Esophagus squamous epithelium (tissue), 5 donors: Measurements from ENCODE around the gene SYT1. TPM values are rescaled to one million over a fixed set of nuclear protein-coding genes. Genes with fewer than 3 reads are reported as not detected.
"Not testable (repeated sequence)": the region's sequence is repeated elsewhere in the genome, so short reads cannot be mapped to it uniquely, and the experiment has no call there.

Source experiments
- DNase-seq: peaks from one replicate; lab custom pipeline; 2025; lab: John Stamatoyannopoulos, UW
- H3K27ac ChIP-seq, 4 donors: fragments of 200-600 bp; sonication (generic); one replicate each; pipeline ENCODE4 v1.5.1; 2016 to 2019; ENCODE audit warnings: mild to moderate bottlenecking in 1 of 4
- H3K27me3 ChIP-seq, 4 donors: fragments of 200-600 bp; sonication (generic); 1 replicate in 3 of 4; 2 replicates in 1 of 4; pipeline versions ENCODE4 v1.5.1 to v1.6.0; 2017 to 2021; ENCODE audit warnings: antibody characterized with exemption in 1 of 4
- H3K36me3 ChIP-seq, 3 donors: fragments of 200-600 bp; sonication (generic); one replicate each; pipeline ENCODE4 v1.5.1; 2016 to 2019
- H3K4me1 ChIP-seq, 3 donors: fragments of 200-600 bp; sonication (generic); one replicate each; pipeline ENCODE4 v1.5.1; 2017 to 2019
- H3K4me3 ChIP-seq, 4 donors: fragments of 200-600 bp; sonication (generic); 1 replicate in 3 of 4; 2 replicates in 1 of 4; pipeline ENCODE4 v1.5.1; 2016 to 2019; ENCODE audit warnings: mild to moderate bottlenecking in 2 of 4, moderate library complexity in 1 of 4
- H3K9me3 ChIP-seq, 3 donors: fragments of 200-600 bp; sonication (generic); one replicate each; pipeline ENCODE4 v1.5.1; 2016 to 2019
- CTCF ChIP-seq, 6 experiments: fragments of 450-650 bp in 4 of 6; fragments of 200-600 bp in 2 of 6; sonication (generic) in 2 of 6; IDR thresholded peaks; one replicate each; pipeline ENCODE4 v1.5.1; 2016 to 2019; ENCODE audit warnings: antibody characterized with exemption in 6 of 6, mild to moderate bottlenecking in 4 of 6, moderate library complexity in 4 of 6
- POLR2A ChIP-seq, 4 donors: fragments of 450-650 bp; IDR thresholded peaks; one replicate each; pipeline ENCODE4 v1.6.1; 2017; ENCODE audit warnings: antibody characterized with exemption in 4 of 4, mild to moderate bottlenecking in 4 of 4, moderate library complexity in 3 of 4
- WGBS, 2 donors: methylation state at CpG; one replicate each; pipeline ENCODE4 v1.1.5; 2018; 5-methylcytosine and 5-hydroxymethylcytosine counted together
- intact Hi-C: fragments of 100-400 bp; cut with DNase I; formaldehyde crosslinking; loops from one replicate; pipeline ENCODE4 v1.15.0; 2022
- total RNA-seq, 4 donors: library from RNA; depleted of rRNA; stranded (reverse); fragments of >200 nt; gene quantifications; one replicate each; pipeline ENCODE4 v1.1.0, GENCODE V29; 2016
- donor health status: DM: yes; HTN: yes; CAD: no.

The SYT1 gene
- total RNA-seq, 4 donors from 2014 or later = 0.26 to 2.7 TPM; not detected in 2

GRCh38 chr12:79422060-79422812 is 557.7 kb downstream of the SYT1 start:
- H3K9me3 ChIP-seq = no peaks in the 10 kb centered on the region
- no peak overlapping the region for H3K4me3 ChIP-seq
- peaks cover 0 to 67% (median 15%) of the 10 kb centered on the region in 3 donors for H3K4me1 ChIP-seq
- WGBS, 2 donors = 60 to 76% methylated on average over 3 of the region's 3 CpGs
- no peaks in the 10 kb centered on the region for H3K36me3 ChIP-seq
- no peak for DNase-seq
- no peak for TF ChIP-seq CTCF (IDR thresholded peaks at IDR 0.05)
- TF ChIP-seq POLR2A (IDR thresholded peaks at IDR 0.05) = no peak
- no peaks in the 10 kb centered on the region for H3K27me3 ChIP-seq
- intact Hi-C loops = loop anchor here (2.0 to 10.0 kb wide), 2 partner anchors 113 to 269 kb away; partner anchors contain the start of gene PAWR
- H3K27ac ChIP-seq = peak overlapping the region in 2 of 4 donors; percentile 16 to 27

DNA sequence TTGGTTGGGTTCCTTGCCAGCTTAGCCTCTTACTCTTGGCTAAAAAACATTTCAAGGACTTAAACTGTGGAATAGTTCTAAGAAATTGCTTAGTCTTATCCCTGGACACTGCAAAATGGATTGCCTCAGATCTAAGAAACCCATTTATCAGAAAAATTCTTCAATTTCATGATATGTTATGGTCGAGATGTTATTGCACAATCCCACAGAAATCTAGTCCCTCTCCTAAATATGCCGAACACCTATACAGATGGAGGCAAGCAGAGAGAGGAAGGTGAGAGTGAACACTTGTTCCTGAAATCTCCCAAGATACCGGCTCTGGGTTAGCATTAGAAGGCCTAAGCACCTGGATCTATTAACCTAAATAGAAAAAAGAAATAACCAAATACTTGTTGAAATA is 559.0 kb downstream of the SYT1 start:
- Histone ChIP-seq H3K4me3 (no peak overlapping the region), H3K4me1 (peaks cover 0 to 77% (median 15%) of the 10 kb centered on the region in 3 donors), H3K27me3 (no peaks in the 10 kb centered on the region), H3K36me3 (no peaks in the 10 kb centered on the region), H3K27ac (no peak overlapping the region), H3K9me3 (no peaks in the 10 kb centered on the region)
- TF ChIP-seq POLR2A (IDR thresholded peaks at IDR 0.05) (no peak), CTCF (IDR thresholded peaks at IDR 0.05) (no peak)
- no peak for DNase-seq
- intact Hi-C loops = loop anchor here (2.0 to 10.0 kb wide), 2 partner anchors 111 to 267 kb away; partner anchors contain the start of gene PAWR
- 76 to 90% methylated on average over 3 of the region's 3 CpGs for WGBS, 2 donors

DNA sequence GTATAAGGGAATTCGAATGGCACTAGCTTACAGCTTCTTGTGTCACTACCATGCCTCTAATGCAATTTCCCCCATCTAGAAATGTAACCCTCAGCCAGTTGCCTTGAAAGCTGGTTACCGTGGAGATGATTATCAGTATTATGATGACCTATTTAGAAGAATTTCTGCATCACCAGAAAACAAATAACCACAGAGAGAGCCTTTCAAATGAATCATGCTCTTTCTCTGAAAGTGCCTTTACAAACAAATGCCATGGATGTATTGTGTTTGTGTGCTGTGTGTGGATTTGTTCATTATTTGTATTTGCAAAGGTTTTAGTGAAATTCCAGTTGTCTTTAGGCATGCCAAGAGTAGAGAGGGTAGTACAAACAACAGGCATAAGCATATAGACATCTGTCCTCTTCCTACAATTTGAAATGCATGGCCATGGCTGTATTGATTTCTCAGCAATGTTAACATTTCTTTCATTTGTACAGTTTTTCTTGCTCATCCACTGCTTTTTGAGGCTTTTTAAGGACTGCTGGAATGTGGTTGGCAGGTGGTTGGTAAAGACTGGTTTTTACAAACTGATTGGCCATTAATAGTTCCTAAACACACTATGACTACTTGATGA is 559.6 kb downstream of the SYT1 start:
- no peak for DNase-seq
- no peak overlapping the region for H3K27ac ChIP-seq
- no peaks in the 10 kb centered on the region for H3K27me3 ChIP-seq
- no peaks in the 10 kb centered on the region for H3K36me3 ChIP-seq
- intact Hi-C loops = loop anchor here (10.0 kb wide), 1 partner anchor 111 kb away; no protein-coding TSS in a partner anchor
- H3K4me3 ChIP-seq = no peak overlapping the region
- 48 to 49% methylated on average over 2 of the region's 2 CpGs for WGBS, 2 donors
- peaks cover 0 to 77% (median 15%) of the 10 kb centered on the region in 3 donors for H3K4me1 ChIP-seq
- H3K9me3 ChIP-seq = no peaks in the 10 kb centered on the region
- no peak for TF ChIP-seq CTCF (IDR thresholded peaks at IDR 0.05)
- TF ChIP-seq POLR2A (IDR thresholded peaks at IDR 0.05) = no peak

DNA sequence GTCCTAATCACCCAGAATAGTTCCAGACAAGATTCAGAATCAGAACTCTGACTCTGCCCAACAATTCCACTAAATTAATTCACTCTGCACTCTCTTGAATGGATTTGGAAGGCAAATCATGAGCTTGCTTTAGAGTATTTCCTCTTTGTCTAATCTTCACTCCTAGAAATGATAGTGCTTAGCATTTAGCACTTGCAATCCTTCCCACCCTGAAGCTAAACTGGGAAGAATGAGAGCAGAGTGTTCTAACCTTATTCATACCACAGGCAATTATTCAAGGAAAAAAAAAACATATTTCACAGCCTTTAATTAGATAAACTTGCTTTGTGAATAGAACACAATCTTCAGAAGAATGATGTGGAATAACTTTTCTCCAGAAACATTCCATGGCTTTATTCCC is 561.5 kb downstream of the SYT1 start:
- Histone ChIP-seq H3K4me3 (no peak overlapping the region), H3K4me1 (peaks cover 0 to 64% (median 7%) of the 10 kb centered on the region in 3 donors), H3K36me3 (no peaks in the 10 kb centered on the region), H3K9me3 (no peaks in the 10 kb centered on the region), H3K27me3 (no peaks in the 10 kb centered on the region), H3K27ac (peak overlapping the region in 1 of 4 donors; percentile 63)
- no peak for DNase-seq
- TF ChIP-seq POLR2A (IDR thresholded peaks at IDR 0.05) = no peak
- no peak for TF ChIP-seq CTCF (IDR thresholded peaks at IDR 0.05)
- intact Hi-C loops = loop anchor here (10.0 kb wide), 1 partner anchor 109 kb away; no protein-coding TSS in a partner anchor

- 45 to 70% methylated on average over 3 of the region's 3 CpGs for WGBS, 2 donors
- H3K36me3 ChIP-seq = not testable (repeated sequence)
- intact Hi-C loops = loop anchor here (10.0 kb wide), 1 partner anchor 108 kb away; no protein-coding TSS in a partner anchor
Measured at GRCh38 chr12:79426744-79427143, 562.2 kb downstream of the SYT1 start.

More at GRCh38 chr12:79426744-79427143, 562.2 kb downstream of the SYT1 start:
- Histone ChIP-seq H3K27ac (peak overlapping the region in 1 of 4 donors; percentile 63), H3K4me1 (peaks cover 0 to 58% (median 4%) of the 10 kb centered on the region in 3 donors)
- not testable (repeated sequence) for H3K4me3 ChIP-seq, H3K9me3 ChIP-seq, DNase-seq, H3K27me3 ChIP-seq
